Karpas-422 (cell line): Measurements from ENCODE around the gene PYM1. TPM values are rescaled to one million over a fixed set of nuclear protein-coding genes. Genes with fewer than 3 reads are reported as not detected.

Experiments
- DNase-seq: peaks from one replicate; pipeline ENCODE4 v3.0.0-alpha.2; 2015
- H2AFZ ChIP-seq: fragments of 200-600 bp; sonication (generic); 2 replicates; pipeline ENCODE4 v1.6.1; 2014; ENCODE audit warnings: antibody characterized with exemption, low read length, mixed read lengths
- H3K27ac ChIP-seq: fragments of 200-600 bp; sonication (generic); 2 replicates; pipeline ENCODE4 v1.5.1; 2014; ENCODE audit warnings: mild to moderate bottlenecking, low read length, moderate library complexity
- H3K27me3 ChIP-seq: fragments of 200-600 bp; sonication (generic); 2 replicates; pipeline ENCODE4 v1.6.1; 2014; ENCODE audit warnings: low read length, mixed read lengths
- H3K36me3 ChIP-seq: fragments of 200-600 bp; sonication (generic); 2 replicates; pipeline ENCODE4 v1.6.1; 2014; ENCODE audit warnings: low read length, mixed read lengths; ENCODE audit not compliant: insufficient read depth
- H3K4me1 ChIP-seq: fragments of 200-600 bp; sonication (generic); 2 replicates; pipeline ENCODE4 v1.6.1; 2014; ENCODE audit warnings: mild to moderate bottlenecking, low read length, mixed read lengths
- H3K4me2 ChIP-seq: fragments of 200-600 bp; sonication (generic); 2 replicates; pipeline ENCODE4 v1.6.1; 2014; ENCODE audit warnings: low read length, low read depth, mild to moderate bottlenecking; ENCODE audit not compliant: poor library complexity, severe bottlenecking
- H3K4me3 ChIP-seq: fragments of 200-600 bp; sonication (generic); 2 replicates; pipeline ENCODE4 v1.5.1; 2014; ENCODE audit warnings: mild to moderate bottlenecking, antibody characterized with exemption, low read length, mixed read lengths
- H3K79me2 ChIP-seq: fragments of 200-600 bp; sonication (generic); 2 replicates; pipeline ENCODE4 v1.6.1; 2014; ENCODE audit warnings: mild to moderate bottlenecking, low read length, mixed read lengths
- H3K9ac ChIP-seq: fragments of 200-600 bp; sonication (generic); 2 replicates; pipeline ENCODE4 v1.6.0; 2014; ENCODE audit warnings: low read length
- H3K9me2 ChIP-seq: fragments of 200-600 bp; sonication (generic), shearing (Covaris generic); replicated peaks from 2 replicates; pipeline ENCODE4 v1.6.0; 2014; ENCODE audit warnings: mild to moderate bottlenecking, low read length, moderate library complexity; ENCODE audit not compliant: insufficient read depth
- H3K9me3 ChIP-seq: fragments of 300-700, 200-600 bp; sonication (generic); 2 replicates; pipeline ENCODE4 v1.6.1; 2014; ENCODE audit warnings: low read length, mixed read lengths
- H4K20me1 ChIP-seq: fragments of 200-600 bp; sonication (generic); 2 replicates; pipeline ENCODE4 v1.6.1; 2014; ENCODE audit warnings: mild to moderate bottlenecking, antibody characterized with exemption, low read length, low read depth; ENCODE audit not compliant: insufficient read depth
- total RNA-seq: library from RNA; depleted of rRNA; stranded (reverse); fragments of >200 nt; shearing (Covaris generic); gene quantifications from 2 replicates; pipeline ENCODE4 v1.2.3, GENCODE V29; 2014; ENCODE audit warnings: low replicate concordance; rRNA removed

The PYM1 gene
- total RNA-seq = 58.9 and 63.8 TPM in 2 replicates

- Histone ChIP-seq H3K27ac (peak within 1 kb of the TSS; percentile 96), H3K4me2 (peak within 1 kb of the TSS; percentile 88), H2AFZ (no peak within 1 kb of the TSS), H3K4me1 (peaks cover 50% of the 10 kb centered on the region), H4K20me1 (no peaks in the 10 kb centered on the region; the same call in 1 of the 2 replicates), H3K27me3 (no peaks in the 10 kb centered on the region), H3K9me2 (no peaks in the 10 kb centered on the region), H3K9ac (peak within 1 kb of the TSS; percentile 87), H3K36me3 (peaks cover 11% of the 10 kb centered on the region; the same call in 1 of the 2 replicates), H3K79me2 (peaks cover 53% of the 10 kb centered on the region), H3K9me3 (no peaks in the 10 kb centered on the region), H3K4me3 (peak within 1 kb of the TSS; percentile 86)
- peak; percentile 96 for DNase-seq
Measured at GRCh38 chr12:55927588-55928502, at the start of gene PYM1. PYM1 (minus strand) TSS chr12:55927894; CDS start chr12:55927761, 133 bp downstream.

- no peaks in the 10 kb centered on the region for H3K27me3 ChIP-seq
- peaks cover 38% of the 10 kb centered on the region for H3K79me2 ChIP-seq
- peak overlapping the region; percentile 94 for H3K4me3 ChIP-seq
- H3K4me1 ChIP-seq = peaks cover 45% of the 10 kb centered on the region
- no peaks in the 10 kb centered on the region for H3K9me3 ChIP-seq
- peak overlapping the region; percentile 43 for H2AFZ ChIP-seq
- peak overlapping the region; percentile 95 for H3K9ac ChIP-seq
- no peaks in the 10 kb centered on the region for H4K20me1 ChIP-seq
- H3K4me2 ChIP-seq = peak overlapping the region; percentile 97
- peak overlapping the region; percentile 76 for H3K27ac ChIP-seq
- peaks cover 6% of the 10 kb centered on the region; the same call in 1 of the 2 replicates for H3K36me3 ChIP-seq
- H3K9me2 ChIP-seq = no peaks in the 10 kb centered on the region
- DNase-seq = peak; percentile 81
Measured at GRCh38 chr12:55974308-55974730, 46.6 kb upstream of the PYM1 start.

- Histone ChIP-seq H3K27ac (peak within 1 kb of the TSS; percentile 76), H3K4me2 (peak within 1 kb of the TSS; percentile 97), H3K9me3 (no peaks in the 10 kb centered on the region), H4K20me1 (no peaks in the 10 kb centered on the region), H3K4me1 (peaks cover 50% of the 10 kb centered on the region), H3K36me3 (peaks cover 6% of the 10 kb centered on the region; the same call in 1 of the 2 replicates), H3K79me2 (peaks cover 37% of the 10 kb centered on the region), H3K9me2 (no peaks in the 10 kb centered on the region), H3K27me3 (no peaks in the 10 kb centered on the region), H3K9ac (peak within 1 kb of the TSS; percentile 95), H3K4me3 (peak within 1 kb of the TSS; percentile 94), H2AFZ (peak within 1 kb of the TSS; percentile 43)
- peak; percentile 100 for DNase-seq
Measured at GRCh38 chr12:55973599-55974307, 46.1 kb upstream of the PYM1 start, which contains the start of gene RAB5B. RAB5B (plus strand) TSS chr12:55974078; CDS start chr12:55986961, 12,883 bp downstream.

- Histone ChIP-seq H3K36me3 (peaks cover 6% of the 10 kb centered on the region; the same call in 1 of the 2 replicates), H4K20me1 (no peaks in the 10 kb centered on the region), H3K4me3 (peak overlapping the region; percentile 81), H3K79me2 (peaks cover 40% of the 10 kb centered on the region), H3K9me2 (no peaks in the 10 kb centered on the region), H3K9me3 (no peaks in the 10 kb centered on the region), H2AFZ (peak overlapping the region; percentile 40; the same call in 1 of the 2 replicates), H3K27me3 (no peaks in the 10 kb centered on the region), H3K4me1 (peaks cover 55% of the 10 kb centered on the region), H3K27ac (peak overlapping the region; percentile 73), H3K4me2 (peak overlapping the region; percentile 95), H3K9ac (peak overlapping the region; percentile 72)
- DNase-seq = peak; percentile 52
Measured at GRCh38 chr12:55972911-55973598, 45.4 kb upstream of the PYM1 start.

- peak overlapping the region; percentile 72 for H3K9ac ChIP-seq
- H3K4me1 ChIP-seq = peaks cover 61% of the 10 kb centered on the region
- peaks cover 41% of the 10 kb centered on the region for H3K79me2 ChIP-seq
- H4K20me1 ChIP-seq = no peaks in the 10 kb centered on the region
- H3K27me3 ChIP-seq = no peaks in the 10 kb centered on the region
- peak overlapping the region; percentile 81 for H3K4me3 ChIP-seq
- H3K36me3 ChIP-seq = peaks cover 6% of the 10 kb centered on the region; the same call in 1 of the 2 replicates
- DNase-seq = no peak
- no peaks in the 10 kb centered on the region for H3K9me2 ChIP-seq
- no peaks in the 10 kb centered on the region for H3K9me3 ChIP-seq
- peak overlapping the region; percentile 73 for H3K27ac ChIP-seq
- H2AFZ ChIP-seq = no peak overlapping the region
- H3K4me2 ChIP-seq = peak overlapping the region; percentile 95
Measured at GRCh38 chr12:55972456-55972855, 44.8 kb upstream of the PYM1 start.

- H3K79me2 ChIP-seq = peaks cover 41% of the 10 kb centered on the region
Measured at GRCh38 chr12:55972042-55972441, 44.3 kb upstream of the PYM1 start.

GRCh38 chr12:55970775-55971174 is 43.1 kb upstream of the PYM1 start:
- H3K79me2 ChIP-seq = peaks cover 32% of the 10 kb centered on the region
- H3K4me1 ChIP-seq = peaks cover 70% of the 10 kb centered on the region
- H3K9ac ChIP-seq = no peak overlapping the region
- DNase-seq = no peak
- H3K36me3 ChIP-seq = no peaks in the 10 kb centered on the region
- H3K4me3 ChIP-seq = no peak overlapping the region
- peak overlapping the region; percentile 10 for H3K4me2 ChIP-seq
- H4K20me1 ChIP-seq = no peaks in the 10 kb centered on the region
- H3K27ac ChIP-seq = peak overlapping the region; percentile 73
- H3K9me2 ChIP-seq = no peaks in the 10 kb centered on the region
- H2AFZ ChIP-seq = no peak overlapping the region
- no peaks in the 10 kb centered on the region for H3K9me3 ChIP-seq
- no peaks in the 10 kb centered on the region for H3K27me3 ChIP-seq

More at GRCh38 chr12:55972042-55972441, 44.3 kb upstream of the PYM1 start:
- H3K36me3 ChIP-seq = peaks cover 6% of the 10 kb centered on the region; the same call in 1 of the 2 replicates
- peak overlapping the region; percentile 95 for H3K4me2 ChIP-seq
- peak overlapping the region; percentile 72 for H3K9ac ChIP-seq
- no peaks in the 10 kb centered on the region for H3K9me2 ChIP-seq
- H4K20me1 ChIP-seq = no peaks in the 10 kb centered on the region
- H3K9me3 ChIP-seq = no peaks in the 10 kb centered on the region
- peak overlapping the region; percentile 73 for H3K27ac ChIP-seq
- H3K27me3 ChIP-seq = no peaks in the 10 kb centered on the region
- H2AFZ ChIP-seq = no peak overlapping the region
- peaks cover 63% of the 10 kb centered on the region for H3K4me1 ChIP-seq
- DNase-seq = no peak
- H3K4me3 ChIP-seq = peak overlapping the region; percentile 81; the same call in 1 of the 2 replicates
